ENCODE measurements around the gene RASL12.
"Not testable (repeated sequence)": the region's sequence is repeated elsewhere in the genome, so short reads cannot be mapped to it uniquely, and the experiment has no call there.

Gene RASL12

DNA sequence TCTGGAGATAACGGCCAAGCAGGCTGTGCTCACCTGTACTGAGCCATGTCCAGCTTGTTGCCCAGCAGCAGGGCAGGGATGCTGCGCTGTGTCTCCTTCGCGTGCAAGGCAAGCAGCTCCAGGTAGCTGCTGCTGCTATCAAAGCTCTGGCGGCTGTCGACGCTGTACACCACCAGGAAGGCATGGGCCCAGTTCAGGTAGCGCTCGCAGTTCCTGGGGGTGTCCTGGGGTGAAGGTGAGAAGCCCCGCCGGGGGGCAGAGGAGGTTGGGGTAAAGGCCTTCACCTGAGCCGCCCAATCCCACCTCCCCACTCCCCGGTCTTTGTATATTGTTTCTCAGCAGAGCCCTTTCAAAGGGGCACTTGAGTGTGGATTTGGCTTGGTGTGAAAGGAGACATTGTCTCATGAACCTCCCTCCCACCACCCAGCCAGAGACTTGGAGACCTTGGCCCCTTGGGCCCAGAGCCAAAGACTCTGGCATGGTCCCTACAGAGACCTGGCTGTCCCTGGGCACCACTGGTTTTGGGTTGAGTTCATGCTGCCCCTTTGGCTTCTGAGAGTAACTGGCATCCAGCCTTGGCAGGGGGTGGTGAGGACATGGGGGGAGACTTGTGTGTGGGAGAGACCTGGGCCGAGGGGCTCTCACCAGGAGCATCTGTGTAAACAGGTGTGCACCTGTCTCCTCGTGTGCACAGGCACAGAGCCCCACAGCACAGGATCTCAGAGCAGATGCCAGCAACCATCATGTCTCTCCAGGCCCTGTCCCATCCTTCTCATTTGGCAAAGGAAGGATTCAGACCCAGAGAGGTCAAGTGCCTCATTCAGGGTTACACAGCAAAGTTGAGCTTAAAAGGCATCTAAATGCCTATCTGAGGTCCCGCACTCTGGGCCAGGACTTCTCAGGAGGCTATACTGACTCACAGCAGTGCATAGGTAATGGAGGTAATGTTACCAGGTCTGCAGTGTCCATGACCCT lies 9.1 kb downstream of the RASL12 start:
- DNase-seq (ENCODE audit: insufficient read length, low spot score) (no peak), FAIRE-seq (no peak)
- TF ChIP-seq POLR2A (IDR thresholded peaks at IDR 0.05; ENCODE audit: low read depth, low read length): no peak

DNA sequence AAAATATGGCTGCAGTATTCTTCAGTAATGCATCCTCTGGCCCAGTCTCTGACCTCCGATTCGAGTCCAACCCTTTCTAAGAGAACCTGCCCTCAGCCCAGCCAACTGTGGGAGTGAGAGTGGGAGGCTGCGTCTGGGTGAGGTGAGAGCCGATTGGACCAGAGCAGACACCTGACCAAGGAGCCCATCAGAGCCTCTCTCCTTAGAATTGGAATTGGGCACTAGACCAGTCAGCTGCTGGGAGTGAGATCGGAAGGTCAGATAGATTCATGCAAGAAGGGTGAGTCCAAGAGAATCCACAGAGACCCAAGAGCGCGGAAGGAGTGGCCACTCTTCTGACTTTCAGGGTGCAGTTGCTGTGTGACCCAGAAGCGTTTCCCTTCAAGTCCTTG lies 10.2 kb downstream of the RASL12 start:
- FAIRE-seq (no peak), DNase-seq (ENCODE audit: insufficient read length, low spot score) (no peak)
- TF ChIP-seq POLR2A (IDR thresholded peaks at IDR 0.05; ENCODE audit: low read depth, low read length): no peak

DNA sequence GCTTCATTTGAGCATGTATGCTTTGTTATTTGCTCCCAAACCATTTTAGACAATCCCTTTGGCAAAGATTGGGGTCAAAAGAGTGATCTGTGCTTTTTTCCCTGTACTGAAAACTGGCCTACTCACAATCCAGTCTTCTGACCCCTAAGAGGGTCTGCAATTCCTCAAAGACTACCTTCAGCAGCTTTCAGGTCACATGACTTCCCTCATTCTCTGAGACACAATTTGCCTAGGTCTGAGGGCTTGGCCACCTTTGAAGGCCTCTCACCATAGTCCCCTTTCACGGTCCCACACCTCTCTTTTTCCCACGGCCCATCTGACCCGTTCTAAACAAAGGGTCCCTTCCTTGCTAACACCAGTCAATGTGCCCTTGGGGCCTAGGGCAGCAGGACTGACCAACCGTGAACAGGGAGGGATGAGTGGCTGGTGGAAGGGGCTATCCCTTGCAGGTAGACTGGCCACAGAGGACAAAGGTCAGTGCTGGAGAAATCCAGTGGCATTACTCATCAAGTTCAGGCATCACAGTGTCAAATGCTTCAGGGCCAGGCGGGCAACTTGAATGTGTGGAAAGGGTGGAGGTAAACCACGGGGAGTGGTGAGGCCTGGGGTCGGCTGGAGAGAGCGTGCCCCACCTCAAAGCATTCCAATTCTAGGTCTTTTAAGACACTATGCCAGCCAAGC lies 10.8 kb downstream of the RASL12 start:
- no peak for TF ChIP-seq POLR2A (IDR thresholded peaks at IDR 0.05; ENCODE audit: low read depth, low read length)
- peak; percentile 57 for DNase-seq (ENCODE audit: insufficient read length, low spot score)

DNA sequence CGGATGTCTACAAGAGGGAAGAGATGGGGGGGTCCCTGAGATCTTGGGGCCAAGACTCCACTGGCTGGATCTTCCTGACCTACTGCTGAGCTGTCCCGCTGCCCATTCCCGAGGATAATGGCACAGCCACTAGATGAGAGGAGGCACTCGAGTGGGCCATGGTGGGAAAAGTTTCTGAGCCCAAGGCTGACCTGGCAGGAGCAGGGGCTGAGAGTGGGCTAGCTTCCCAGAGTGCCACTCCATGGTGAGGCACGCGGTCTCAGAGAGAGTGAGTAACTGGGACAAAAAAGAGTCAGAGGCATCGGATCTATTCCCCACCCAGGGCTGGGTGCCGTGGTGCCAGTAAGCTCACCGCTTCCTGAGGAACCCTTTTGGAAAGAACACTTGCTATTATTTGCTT lies 11.7 kb downstream of the RASL12 start:
- no peak for TF ChIP-seq POLR2A (IDR thresholded peaks at IDR 0.05; ENCODE audit: low read depth, low read length)
- DNase-seq (ENCODE audit: insufficient read length, low spot score): no peak
- no peak for FAIRE-seq

More for the DNA sequence above, 10.8 kb downstream of the RASL12 start:
- no peak for FAIRE-seq

DNA sequence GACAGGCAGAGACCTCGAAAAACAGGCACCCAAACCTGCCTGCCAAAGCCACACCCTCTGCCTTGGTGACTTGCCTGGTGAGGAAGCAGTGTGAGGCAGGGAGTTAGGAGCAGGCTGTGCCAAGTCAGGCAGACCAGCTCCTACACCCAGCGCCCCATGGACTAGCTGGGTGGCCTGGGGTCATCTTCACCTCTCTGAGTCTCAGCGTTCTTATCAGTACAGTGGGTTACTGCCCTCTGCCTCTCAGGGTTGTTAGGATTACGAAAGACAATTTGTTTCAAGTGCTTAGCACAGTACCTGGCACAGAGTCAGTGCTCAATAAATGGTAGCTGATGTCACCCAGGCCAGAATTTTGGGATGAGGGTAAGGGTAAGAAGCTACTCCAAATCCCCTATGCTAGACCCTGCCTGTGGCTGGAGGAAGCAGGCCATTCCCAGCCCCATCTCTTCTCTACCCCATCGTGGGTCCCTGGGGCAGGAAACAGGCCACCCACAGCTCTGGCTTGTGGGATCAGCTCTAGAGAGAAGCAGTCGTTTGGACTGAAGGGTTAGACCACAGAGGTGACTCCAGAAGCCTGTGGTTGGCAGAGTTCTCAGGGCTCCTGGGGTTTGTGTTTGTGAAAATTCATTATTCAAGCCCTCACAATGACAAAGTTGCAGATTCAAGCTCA lies 12.5 kb downstream of the RASL12 start:
- FAIRE-seq (no peak), DNase-seq (ENCODE audit: insufficient read length, low spot score) (no peak)
- TF ChIP-seq POLR2A (IDR thresholded peaks at IDR 0.05; ENCODE audit: low read depth, low read length): no peak

DNA sequence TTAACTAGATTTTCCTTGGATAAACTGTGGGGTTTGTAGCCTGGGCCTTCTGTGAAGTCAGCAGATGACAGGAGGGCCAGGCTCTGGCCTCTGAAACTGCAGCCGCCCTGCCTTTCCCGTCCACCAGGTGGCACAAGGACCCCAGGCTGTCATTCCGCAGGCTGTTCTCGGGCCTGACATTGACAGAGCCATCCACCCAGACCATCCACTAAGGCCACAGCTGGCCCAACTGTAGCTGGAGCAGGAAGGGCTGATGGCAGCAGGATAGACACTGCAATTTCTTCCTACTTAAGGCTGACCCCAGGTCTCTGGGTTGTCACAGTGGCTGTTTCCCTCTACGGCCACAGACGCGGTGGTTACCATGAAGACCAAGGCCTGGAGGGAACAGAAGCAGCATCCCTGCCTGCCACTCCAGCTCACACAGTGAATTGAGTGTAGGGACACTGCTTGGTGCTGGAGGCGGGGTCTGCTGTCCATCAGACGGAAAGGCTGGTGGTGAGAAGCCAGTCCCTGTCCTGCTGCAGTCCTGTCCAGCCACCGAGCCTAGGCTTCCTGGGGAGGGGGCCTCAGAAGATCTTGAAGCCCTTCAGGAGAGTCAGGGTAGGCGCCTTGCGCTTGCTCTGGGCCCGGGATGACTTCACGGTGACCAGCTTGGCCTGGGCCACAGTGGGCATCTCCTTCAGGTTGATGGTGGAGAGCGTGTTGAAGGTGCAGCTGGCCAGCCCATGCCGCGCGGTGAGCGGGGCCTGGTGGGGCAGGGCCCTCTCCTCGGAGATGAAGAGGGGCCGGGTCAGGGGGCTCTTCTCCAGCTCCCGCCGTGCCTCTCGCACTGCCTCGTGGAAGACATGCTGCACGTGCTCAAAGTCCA lies 13.2 kb downstream of the RASL12 start:
- DNase-seq (ENCODE audit: insufficient read length, low spot score) (peak; percentile 54), FAIRE-seq (no peak)
- TF ChIP-seq POLR2A (IDR thresholded peaks at IDR 0.05; ENCODE audit: low read depth, low read length): no peak

DNA sequence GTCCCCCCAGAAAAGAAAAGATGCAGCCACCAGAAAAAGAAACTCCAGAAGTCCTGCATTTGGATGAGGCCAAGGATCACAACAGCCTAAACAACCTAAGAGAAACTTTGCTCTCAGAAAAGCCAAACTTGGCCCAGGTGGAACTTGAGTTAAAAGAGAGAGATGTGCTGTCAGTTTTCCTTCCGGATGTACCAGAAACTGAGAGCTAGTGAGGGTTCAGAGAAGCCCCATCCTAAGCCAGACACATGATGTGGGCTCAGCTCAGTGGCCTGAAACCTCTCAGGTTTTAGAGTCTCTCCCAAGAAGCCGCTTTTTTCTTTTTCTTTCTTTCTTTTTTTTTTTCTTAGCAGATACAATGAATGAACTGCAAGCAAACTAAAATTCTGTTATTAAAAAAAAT lies 14.8 kb downstream of the RASL12 start:
- FAIRE-seq (no peak), DNase-seq (ENCODE audit: insufficient read length, low spot score) (no peak)
- TF ChIP-seq POLR2A (IDR thresholded peaks at IDR 0.05; ENCODE audit: low read depth, low read length): no peak

DNA sequence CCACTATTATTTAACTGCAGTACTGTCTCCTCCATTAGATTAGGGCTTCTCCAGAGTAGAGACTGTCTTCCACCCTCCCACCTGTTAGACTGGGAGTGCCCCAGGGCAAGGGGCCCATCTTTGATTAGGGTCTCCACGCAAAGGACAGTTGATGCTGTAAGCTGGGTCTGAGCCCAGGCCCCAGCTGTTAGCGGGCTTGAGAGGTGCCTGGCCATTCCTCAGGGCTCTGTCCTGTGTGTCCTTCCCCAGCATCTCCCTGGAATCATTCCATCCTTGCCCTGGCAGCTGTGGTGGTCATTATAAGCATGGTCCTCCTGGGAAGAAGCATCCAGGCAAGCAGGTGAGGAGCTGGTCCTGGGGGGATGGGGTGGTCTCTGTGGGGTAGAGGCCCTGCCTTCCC lies 16.5 kb downstream of the RASL12 start:
- no peak for TF ChIP-seq POLR2A (IDR thresholded peaks at IDR 0.05; ENCODE audit: low read depth, low read length)

DNA sequence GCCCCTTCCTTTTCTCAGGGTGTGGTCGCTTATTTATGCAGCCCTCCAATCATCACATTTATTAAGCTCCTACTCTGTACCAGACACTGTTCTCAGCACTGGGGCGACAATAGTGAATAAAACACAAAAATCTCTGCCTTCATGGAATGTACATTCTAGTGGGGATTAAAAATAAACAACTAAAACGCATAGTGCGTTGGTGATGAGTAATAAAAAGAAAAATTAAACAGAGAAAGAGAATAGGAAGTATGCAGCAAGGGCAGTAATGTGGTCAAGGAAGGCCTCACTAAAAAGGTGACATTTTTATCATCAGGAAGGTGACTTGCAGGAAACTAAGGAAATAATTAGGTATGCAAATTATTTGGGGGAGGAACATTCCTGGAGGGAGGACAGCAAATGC lies 17.5 kb downstream of the RASL12 start:
- no peak for TF ChIP-seq POLR2A (IDR thresholded peaks at IDR 0.05; ENCODE audit: low read depth, low read length)
- no peak for FAIRE-seq
- no peak for DNase-seq (ENCODE audit: insufficient read length, low spot score)

More for the DNA sequence above, 16.5 kb downstream of the RASL12 start:
- DNase-seq (ENCODE audit: insufficient read length, low spot score): no peak
- no peak for FAIRE-seq

DNA sequence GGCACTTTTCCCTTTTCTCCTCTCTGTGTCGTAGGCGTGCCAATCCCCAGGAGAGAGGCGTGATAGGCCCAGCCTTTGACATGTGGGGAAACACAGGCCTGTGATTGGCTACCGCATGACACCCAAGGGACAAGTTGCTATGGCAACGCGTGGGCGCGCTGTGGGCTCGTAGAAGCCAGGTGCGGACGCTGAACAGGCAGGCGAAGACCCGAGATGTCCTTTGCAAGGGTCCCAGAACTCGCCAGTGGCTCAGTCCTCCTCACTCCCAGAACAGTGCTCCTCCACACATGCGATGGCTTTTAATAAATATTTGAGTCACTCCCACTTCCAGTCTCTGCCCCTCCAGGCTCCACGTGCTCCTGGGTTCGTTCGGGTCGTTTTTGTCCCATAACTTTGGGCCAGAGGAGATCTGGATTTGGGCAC lies 18.4 kb downstream of the RASL12 start:
- FAIRE-seq: no peak
- no peak for TF ChIP-seq POLR2A (IDR thresholded peaks at IDR 0.05; ENCODE audit: low read depth, low read length)
- peak; percentile 84 for DNase-seq (ENCODE audit: insufficient read length, low spot score)

DNA sequence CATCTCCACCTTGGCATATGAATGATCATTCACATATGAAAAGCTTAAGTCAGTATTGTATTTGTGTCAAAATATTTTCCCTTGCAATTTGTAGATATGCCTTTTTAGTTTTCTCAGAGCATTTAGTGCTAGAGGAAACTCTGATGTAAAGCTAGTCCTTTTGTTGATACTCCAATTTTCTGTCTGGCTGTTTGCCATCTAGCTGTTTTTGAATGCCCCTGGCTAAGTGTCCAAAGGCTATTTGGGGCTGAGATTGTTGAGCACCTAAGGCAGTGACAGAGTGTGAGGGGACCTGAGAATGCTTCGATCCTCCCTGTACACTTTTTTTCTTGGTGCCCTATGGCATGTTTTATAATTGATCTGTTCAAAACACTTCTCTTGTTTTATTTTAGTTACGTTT lies 19.6 kb downstream of the RASL12 start:
- no peak for DNase-seq (ENCODE audit: insufficient read length, low spot score)
- FAIRE-seq: no peak
- no peak for TF ChIP-seq POLR2A (IDR thresholded peaks at IDR 0.05; ENCODE audit: low read depth, low read length)

DNA sequence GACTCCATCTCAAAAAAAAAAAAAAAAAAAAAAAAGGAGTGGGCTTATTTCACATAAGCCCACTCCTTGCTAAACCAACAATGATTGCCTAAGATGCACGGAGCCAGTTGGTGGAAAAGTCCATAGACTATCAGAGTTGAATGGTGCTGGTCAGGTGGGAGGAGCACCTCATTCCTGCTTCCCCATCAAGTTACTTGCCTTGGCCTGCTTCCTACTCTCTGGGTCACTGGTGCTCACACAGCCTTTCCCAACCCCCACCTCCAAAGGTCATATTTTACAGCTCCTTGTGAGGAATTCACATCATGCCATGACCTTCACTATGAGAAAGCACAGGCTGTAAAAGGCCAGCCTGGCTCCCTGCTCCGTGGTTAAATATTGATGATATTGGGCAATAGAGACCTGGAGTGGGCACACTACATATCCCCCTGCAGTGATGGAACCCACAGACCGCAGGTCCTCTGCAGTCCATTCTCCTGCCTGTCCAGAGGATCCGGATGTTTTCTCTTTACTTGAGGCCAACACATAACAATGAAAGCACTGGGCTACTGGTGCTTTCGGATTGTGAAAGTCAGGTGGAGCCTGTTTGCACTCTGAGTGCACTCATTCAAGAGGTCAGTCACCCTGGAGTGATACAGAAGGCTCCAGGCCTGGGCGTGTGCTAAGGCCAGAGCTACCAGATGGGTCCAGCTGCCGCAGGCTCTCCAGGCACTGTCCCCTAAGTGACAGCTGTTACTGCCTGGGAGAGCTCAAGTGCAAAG lies 22.9 kb downstream of the RASL12 start, which contains the start of gene SLC51B:
SLC51B (plus strand) TSS at position 664 of the 758 bp plus-strand sequence. CDS start 4,618 bp downstream, outside the sequence.
- no peak for TF ChIP-seq POLR2A (IDR thresholded peaks at IDR 0.05; ENCODE audit: low read depth, low read length)
- DNase-seq (ENCODE audit: insufficient read length, low spot score) (no peak), FAIRE-seq (no peak)

DNA sequence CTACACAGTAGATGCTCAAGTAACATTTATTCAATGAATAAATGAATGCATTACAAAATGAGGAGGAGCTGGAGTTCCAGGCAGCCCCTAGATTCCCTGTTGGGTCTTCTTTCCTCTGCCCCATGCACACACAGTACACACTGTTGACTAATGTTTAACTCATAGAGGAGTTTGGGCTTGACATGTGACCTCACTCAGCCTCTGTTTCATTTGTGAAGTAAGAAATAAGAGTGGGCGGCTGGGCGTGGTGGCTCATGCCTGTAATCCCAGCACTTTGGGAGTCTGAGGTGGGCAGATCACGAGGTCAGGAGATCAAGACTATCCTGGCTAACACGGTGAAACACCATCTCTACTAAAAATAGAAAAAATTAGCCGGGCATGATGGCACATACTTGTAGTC lies 23.6 kb downstream of the RASL12 start:
- FAIRE-seq; DNase-seq (ENCODE audit: insufficient read length, low spot score): not testable (repeated sequence)

Data from H54 (cell line).